Prostate gland (tissue), 2 donors: Measurements from ENCODE around the gene MAP4. TPM values are rescaled to one million over a fixed set of nuclear protein-coding genes. Genes with fewer than 3 reads are reported as not detected.

Source experiments
- DNase-seq: peaks from one replicate; pipeline ENCODE4 v3.0.0-alpha.2; 2019; ENCODE audit warnings: low spot score
- H3K27ac ChIP-seq, 2 donors: fragments of 200-600 bp; sonication (generic); 2 replicates each; pipeline ENCODE4 v1.5.1; 2017 to 2019
- H3K27me3 ChIP-seq: fragments of 200-600 bp; sonication (generic); replicated peaks from 2 replicates; pipeline ENCODE4 v1.5.1; 2019; ENCODE audit not compliant: insufficient read depth
- H3K36me3 ChIP-seq, 2 donors: fragments of 200-600 bp; sonication (generic); 1 replicate in 1 of 2; 2 replicates in 1 of 2; pipeline versions ENCODE4 v1.5.1 to v1.8.1; 2017 to 2019
- H3K4me1 ChIP-seq: fragments of 200-600 bp; sonication (generic); replicated peaks from 2 replicates; pipeline ENCODE4 v1.5.1; 2019
- H3K4me3 ChIP-seq, 2 donors: fragments of 200-600 bp; sonication (generic); 2 replicates each; pipeline ENCODE4 v1.5.1; 2017 to 2019
- H3K9me3 ChIP-seq: fragments of 200-600 bp; sonication (generic); 2 replicates; pipeline ENCODE4 v1.5.1; 2017
- POLR2A ChIP-seq: fragments of 450-650 bp; IDR thresholded peaks from one replicate; pipeline ENCODE4 v1.6.1; 2016; ENCODE audit warnings: antibody characterized with exemption, mild to moderate bottlenecking
- POLR2AphosphoS5 ChIP-seq: sonication (generic); formaldehyde crosslinking; IDR thresholded peaks from one replicate; pipeline ENCODE4 v1.6.1; 2017; ENCODE audit warnings: antibody characterized with exemption
- WGBS: methylation state at CpG from one replicate; pipeline ENCODE4 v1.1.5; 2018; 5-methylcytosine and 5-hydroxymethylcytosine counted together
- intact Hi-C: fragments of 100-400 bp; cut with DNase I; formaldehyde crosslinking; loops from one replicate; pipeline ENCODE4 v1.14.2; 2022
- total RNA-seq, 2 donors: library from RNA; depleted of rRNA; stranded (reverse); fragments of >200 nt; gene quantifications; one replicate each; pipeline ENCODE4 v1.1.0, GENCODE V29; 2016
- TF ChIP-seq, protein P1 (sequence below), 4 experiments: fragments of 200-600 bp in 2 of 4; fragments of 450-650 bp in 2 of 4; sonication (generic) in 2 of 4; IDR thresholded peaks; 1 replicate in 3 of 4; 2 replicates in 1 of 4; pipeline ENCODE4 v1.5.1; 2016 to 2019; ENCODE audit warnings: antibody characterized with exemption in 4 of 4, mild to moderate bottlenecking in 2 of 4, moderate library complexity in 2 of 4

The MAP4 gene
- total RNA-seq, 2 donors from 2014 or later, result 74.3 to 230 TPM

DNA sequence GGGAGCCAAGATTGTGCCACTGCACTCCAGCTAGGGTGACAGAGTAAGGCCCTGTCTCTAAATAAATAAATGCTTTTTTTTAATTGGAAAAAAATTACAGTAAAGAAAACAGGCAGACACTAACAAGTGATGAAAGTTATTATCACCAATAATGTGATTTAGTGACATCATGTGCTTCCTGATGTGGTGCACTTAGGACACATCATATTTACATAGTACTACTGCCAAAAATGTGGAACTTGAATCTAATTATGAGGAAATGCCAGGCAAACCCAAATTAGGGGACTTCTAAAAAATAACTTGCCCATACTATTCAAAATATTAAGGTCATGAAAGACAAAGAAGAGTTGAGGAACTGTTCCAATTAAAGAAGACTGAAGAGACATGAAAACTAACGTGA is 30.8 kb downstream of the MAP4 start:
- H3K4me1 ChIP-seq, result peaks cover 4% of the 10 kb centered on the region
- H3K36me3 ChIP-seq, result no peaks in the 10 kb centered on the region
- intact Hi-C loops, result no loop called here
- TF ChIP-seq, protein P1, sequence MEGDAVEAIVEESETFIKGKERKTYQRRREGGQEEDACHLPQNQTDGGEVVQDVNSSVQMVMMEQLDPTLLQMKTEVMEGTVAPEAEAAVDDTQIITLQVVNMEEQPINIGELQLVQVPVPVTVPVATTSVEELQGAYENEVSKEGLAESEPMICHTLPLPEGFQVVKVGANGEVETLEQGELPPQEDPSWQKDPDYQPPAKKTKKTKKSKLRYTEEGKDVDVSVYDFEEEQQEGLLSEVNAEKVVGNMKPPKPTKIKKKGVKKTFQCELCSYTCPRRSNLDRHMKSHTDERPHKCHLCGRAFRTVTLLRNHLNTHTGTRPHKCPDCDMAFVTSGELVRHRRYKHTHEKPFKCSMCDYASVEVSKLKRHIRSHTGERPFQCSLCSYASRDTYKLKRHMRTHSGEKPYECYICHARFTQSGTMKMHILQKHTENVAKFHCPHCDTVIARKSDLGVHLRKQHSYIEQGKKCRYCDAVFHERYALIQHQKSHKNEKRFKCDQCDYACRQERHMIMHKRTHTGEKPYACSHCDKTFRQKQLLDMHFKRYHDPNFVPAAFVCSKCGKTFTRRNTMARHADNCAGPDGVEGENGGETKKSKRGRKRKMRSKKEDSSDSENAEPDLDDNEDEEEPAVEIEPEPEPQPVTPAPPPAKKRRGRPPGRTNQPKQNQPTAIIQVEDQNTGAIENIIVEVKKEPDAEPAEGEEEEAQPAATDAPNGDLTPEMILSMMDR (IDR thresholded peaks at IDR 0.05), result no peak
- peak; percentile 66 for TF ChIP-seq POLR2AphosphoS5
- H3K4me3 ChIP-seq, result no peak overlapping the region
- no peaks in the 10 kb centered on the region for H3K27me3 ChIP-seq
- WGBS, result 3% methylated on average over 1 of the region's 1 CpG
- H3K27ac ChIP-seq, result no peak overlapping the region
- H3K9me3 ChIP-seq, result no peaks in the 10 kb centered on the region
- DNase-seq, result no peak

DNA sequence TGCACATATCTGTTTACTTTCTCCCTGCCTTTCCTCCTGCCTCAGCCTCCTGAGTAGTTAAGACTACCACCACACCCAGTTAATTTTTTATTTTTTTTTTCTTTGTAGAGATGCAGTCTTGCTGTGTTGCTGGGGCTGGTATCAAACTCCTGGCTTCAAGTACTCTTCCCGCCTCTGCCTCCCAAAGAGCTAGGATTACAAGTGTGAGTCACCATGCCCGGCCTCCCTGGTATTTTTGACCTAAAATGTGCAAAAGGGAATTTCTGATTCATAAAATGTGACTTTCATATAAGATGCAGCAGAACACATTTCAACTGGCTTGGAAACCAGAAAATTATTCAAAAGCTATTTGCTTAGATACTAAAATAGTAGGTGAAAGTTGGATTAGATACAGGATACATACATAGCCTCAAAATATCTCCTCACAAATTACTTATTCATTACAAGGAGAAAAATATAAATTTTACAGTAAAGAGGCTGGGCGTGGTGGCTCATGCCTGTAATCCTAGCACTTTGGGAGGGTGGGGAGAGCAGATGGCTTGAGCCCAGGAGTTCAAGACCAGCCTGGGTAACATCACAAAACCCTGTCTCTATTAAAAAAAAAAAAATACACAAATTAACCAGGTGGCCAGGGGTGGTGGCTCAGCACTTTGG is 32.0 kb downstream of the MAP4 start:
- WGBS, result 87% methylated on average over 3 of the region's 3 CpGs
- intact Hi-C loops, result no loop called here
- Histone ChIP-seq H3K4me1 (peaks cover 5% of the 10 kb centered on the region), H3K27me3 (no peaks in the 10 kb centered on the region), H3K36me3 (no peaks in the 10 kb centered on the region), H3K9me3 (no peaks in the 10 kb centered on the region), H3K27ac (no peak overlapping the region), H3K4me3 (no peak overlapping the region)
- no peak for DNase-seq
- no peak for TF ChIP-seq POLR2A

DNA sequence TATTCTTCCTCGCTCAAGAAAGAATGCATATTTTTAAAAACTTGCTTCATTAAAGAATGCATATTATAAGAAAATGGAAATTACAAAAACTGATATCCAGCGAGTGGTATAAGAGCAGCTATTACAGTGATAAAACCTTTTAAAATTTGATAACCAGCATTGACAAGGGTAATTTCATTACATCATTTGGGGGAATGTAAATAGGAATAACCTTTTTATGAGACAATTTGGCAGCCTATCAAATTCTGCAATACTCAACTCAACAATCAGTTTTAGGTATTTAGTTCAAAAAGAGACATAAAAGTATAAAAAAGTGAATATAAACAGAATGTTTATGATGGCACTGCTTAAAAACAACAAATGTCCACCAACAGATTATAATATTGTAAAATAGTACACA is 35.4 kb downstream of the MAP4 start:
- no peaks in the 10 kb centered on the region for H3K36me3 ChIP-seq
- no peak overlapping the region for H3K27ac ChIP-seq
- 65% methylated on average over 2 of the region's 2 CpGs for WGBS
- H3K9me3 ChIP-seq, result no peaks in the 10 kb centered on the region
- no peaks in the 10 kb centered on the region for H3K27me3 ChIP-seq
- no peak overlapping the region for H3K4me3 ChIP-seq
- TF ChIP-seq POLR2A, result no peak
- TF ChIP-seq POLR2AphosphoS5, result no peak
- TF ChIP-seq, protein P1 (IDR thresholded peaks at IDR 0.05), result no peak
- H3K4me1 ChIP-seq, result peaks cover 5% of the 10 kb centered on the region
- intact Hi-C loops, result no loop called here
- no peak for DNase-seq

DNA sequence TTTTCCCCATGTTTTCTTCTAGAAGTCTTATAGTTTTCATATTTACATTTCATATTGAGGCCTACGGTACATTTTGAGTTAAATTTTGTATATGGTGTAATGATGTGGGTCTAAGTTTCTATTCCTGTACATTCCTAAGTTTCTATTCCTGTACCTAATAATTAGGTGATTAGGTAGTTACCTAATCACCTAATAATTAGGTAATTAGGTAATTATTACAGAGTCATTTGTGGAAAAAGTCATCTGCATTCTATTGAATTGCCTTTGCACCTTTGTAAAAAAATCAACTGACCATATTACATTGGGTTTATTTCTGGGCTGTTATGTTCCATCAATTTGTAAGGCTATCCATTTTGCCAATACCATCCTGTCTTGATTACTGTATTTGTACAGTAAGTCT is 37.1 kb downstream of the MAP4 start:
- no peak for DNase-seq
- H3K27me3 ChIP-seq, result no peaks in the 10 kb centered on the region
- 100% methylated on average over 1 of the region's 1 CpG for WGBS
- H3K4me1 ChIP-seq, result peaks cover 5% of the 10 kb centered on the region
- H3K27ac ChIP-seq, result no peak overlapping the region
- no peak overlapping the region for H3K4me3 ChIP-seq
- no peaks in the 10 kb centered on the region for H3K36me3 ChIP-seq
- no peaks in the 10 kb centered on the region for H3K9me3 ChIP-seq
- intact Hi-C loops, result no loop called here
- TF ChIP-seq, protein P1 (IDR thresholded peaks at IDR 0.05), result no peak
- TF ChIP-seq POLR2A (no peak), POLR2AphosphoS5 (no peak)

DNA sequence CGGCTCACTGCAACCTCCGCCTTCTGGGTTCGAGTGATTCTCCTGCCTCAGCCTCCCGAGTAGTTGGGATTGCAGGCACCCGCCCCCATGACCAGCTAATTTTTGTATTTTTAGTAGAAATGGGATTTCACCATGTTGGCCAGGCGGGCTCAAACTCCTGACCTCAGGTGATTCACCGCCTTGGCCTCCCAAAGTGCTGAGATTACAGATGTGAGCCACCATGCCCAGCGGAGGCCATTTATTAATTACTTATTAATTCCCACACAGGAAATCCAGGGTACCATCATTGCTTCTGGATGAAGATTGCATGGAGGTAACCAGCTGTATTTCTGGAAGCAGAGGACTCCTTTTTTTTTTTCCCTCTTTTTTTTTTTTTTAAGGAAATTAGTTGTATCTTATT is 37.8 kb downstream of the MAP4 start:
- DNase-seq, result no peak
- TF ChIP-seq, protein P1 (IDR thresholded peaks at IDR 0.05), result no peak
- no peak for TF ChIP-seq POLR2AphosphoS5
- no peak for TF ChIP-seq POLR2A
- Histone ChIP-seq H3K27me3 (no peaks in the 10 kb centered on the region), H3K27ac (no peak overlapping the region), H3K36me3 (no peaks in the 10 kb centered on the region), H3K4me3 (no peak overlapping the region), H3K9me3 (no peaks in the 10 kb centered on the region), H3K4me1 (peaks cover 5% of the 10 kb centered on the region)
- intact Hi-C loops, result no loop called here
- WGBS, result 99% methylated on average over 8 of the region's 8 CpGs
